ENCODE data around the gene VAT1L. TPM values are rescaled to one million over a fixed set of nuclear protein-coding genes. Genes with fewer than 3 reads are reported as not detected.

The VAT1L gene
- total and polyA plus RNA-seq, 3 donors from 2014 or later: 4.2 to 5.2 (median 4.6) TPM

DNA sequence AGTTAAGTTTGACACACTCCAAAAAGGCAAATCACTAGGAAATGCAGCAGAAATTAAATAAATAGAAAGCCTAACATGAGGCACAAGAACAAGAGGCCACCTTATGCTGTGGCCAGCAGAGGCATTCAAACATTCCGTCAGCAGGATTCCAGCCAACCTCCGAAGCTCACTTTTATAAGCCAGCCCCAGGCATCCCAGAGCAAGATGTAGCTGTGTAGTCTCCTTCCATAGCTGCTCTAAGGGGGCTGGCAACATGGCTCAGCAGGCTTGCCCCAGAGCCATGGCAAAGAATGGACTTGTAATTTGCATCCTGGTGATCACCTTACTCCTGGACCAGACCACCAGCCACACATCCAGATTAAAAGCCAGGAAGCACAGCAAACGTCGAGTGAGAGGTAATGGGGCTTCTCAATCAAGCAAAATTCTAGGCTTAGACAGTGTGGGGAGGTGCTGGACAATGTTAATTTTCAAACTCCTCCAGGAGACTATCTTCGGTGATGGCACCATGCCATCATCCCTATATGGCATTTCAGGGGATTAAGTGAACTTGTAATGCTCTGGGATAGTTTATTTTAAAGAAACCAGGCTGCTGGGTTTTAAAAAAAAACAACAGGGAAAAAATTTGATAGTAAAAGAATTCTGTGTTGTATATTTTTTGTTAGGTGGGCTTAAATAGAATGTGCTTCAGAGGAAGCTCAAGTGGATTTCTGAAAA is 234.1 kb downstream of the VAT1L start, which contains the start of gene CLEC3A:
Gene CLEC3A, plus strand, starts transcription at position 202 of the 714 bp plus-strand sequence. Its CDS starts 79 bp downstream, at position 281.
- TF ChIP-seq, protein P1, sequence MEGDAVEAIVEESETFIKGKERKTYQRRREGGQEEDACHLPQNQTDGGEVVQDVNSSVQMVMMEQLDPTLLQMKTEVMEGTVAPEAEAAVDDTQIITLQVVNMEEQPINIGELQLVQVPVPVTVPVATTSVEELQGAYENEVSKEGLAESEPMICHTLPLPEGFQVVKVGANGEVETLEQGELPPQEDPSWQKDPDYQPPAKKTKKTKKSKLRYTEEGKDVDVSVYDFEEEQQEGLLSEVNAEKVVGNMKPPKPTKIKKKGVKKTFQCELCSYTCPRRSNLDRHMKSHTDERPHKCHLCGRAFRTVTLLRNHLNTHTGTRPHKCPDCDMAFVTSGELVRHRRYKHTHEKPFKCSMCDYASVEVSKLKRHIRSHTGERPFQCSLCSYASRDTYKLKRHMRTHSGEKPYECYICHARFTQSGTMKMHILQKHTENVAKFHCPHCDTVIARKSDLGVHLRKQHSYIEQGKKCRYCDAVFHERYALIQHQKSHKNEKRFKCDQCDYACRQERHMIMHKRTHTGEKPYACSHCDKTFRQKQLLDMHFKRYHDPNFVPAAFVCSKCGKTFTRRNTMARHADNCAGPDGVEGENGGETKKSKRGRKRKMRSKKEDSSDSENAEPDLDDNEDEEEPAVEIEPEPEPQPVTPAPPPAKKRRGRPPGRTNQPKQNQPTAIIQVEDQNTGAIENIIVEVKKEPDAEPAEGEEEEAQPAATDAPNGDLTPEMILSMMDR (IDR thresholded peaks at IDR 0.05): no peak
- no peak for TF ChIP-seq POLR2A (IDR thresholded peaks at IDR 0.05)
- Histone ChIP-seq H3K36me3 (ENCODE audit: low read depth, missing control alignments) (no peaks in the 10 kb centered on the region), H3K27ac (no peak within 1 kb of the TSS), H3K4me1 (no peaks in the 10 kb centered on the region), H3K27me3 (no peaks in the 10 kb centered on the region), H3K9me3 (no peaks in the 10 kb centered on the region), H3K4me3 (no peak within 1 kb of the TSS)
- WGBS, 2 donors: 54% methylated on average over 5 of the region's 5 CpGs
- intact Hi-C loops (cut with DNase I; ENCODE audit: low total_unique reads): no loop called here
- no peak for DNase-seq

DNA sequence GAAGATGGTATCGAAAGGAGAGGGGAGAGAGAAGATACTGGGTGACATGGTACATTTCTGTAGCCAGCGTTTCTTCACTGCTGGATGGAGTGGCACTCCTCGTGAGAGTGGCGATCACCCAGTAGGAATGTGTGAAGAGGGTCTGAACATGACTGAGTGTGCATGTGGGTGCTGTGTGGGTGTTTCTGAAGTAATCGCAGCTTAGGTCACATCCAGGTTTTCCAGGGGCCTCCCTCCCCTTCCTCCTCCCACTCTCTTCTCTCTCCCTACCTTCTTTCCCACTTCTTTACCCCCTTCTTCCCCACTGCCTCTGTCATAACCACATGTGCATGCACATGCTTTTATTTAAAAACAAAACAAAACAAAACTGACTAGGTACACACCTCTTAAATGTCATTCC is 235.8 kb downstream of the VAT1L start:
- no peak for DNase-seq
- WGBS, 2 donors: 81 to 83% methylated on average over 5 of the region's 5 CpGs

DNA sequence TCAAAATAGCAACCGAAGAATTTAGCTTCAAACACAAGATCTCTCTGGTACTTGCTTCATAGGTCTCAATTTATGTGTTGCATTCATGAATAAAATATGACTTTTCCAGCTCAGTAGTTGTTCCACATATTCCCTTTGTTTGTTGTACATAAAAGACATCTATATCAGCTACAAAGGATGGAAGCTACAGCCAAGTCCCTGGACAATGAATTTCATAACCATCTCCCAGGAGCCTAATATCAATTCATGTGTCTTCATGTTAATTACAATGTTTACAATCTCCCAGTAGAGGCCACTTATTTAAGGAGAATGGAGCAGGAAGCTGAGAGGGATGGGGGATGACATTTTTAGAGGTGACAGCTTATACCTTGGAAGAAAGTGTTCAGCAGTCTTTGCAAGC is 237.3 kb downstream of the VAT1L start:
- Histone ChIP-seq H3K27ac (no peak overlapping the region), H3K9me3 (no peaks in the 10 kb centered on the region), H3K36me3 (ENCODE audit: low read depth, missing control alignments) (no peaks in the 10 kb centered on the region), H3K4me3 (no peak overlapping the region), H3K4me1 (no peaks in the 10 kb centered on the region), H3K27me3 (no peaks in the 10 kb centered on the region)
- WGBS, 2 donors: 86 to 97% methylated on average over 1 of the region's 1 CpG
- intact Hi-C loops (cut with DNase I; ENCODE audit: low total_unique reads): no loop called here
- no peak for TF ChIP-seq POLR2A (IDR thresholded peaks at IDR 0.05)
- TF ChIP-seq, protein P1 (IDR thresholded peaks at IDR 0.05): no peak
- no peak for DNase-seq

More for the DNA sequence above, 235.8 kb downstream of the VAT1L start:
- Histone ChIP-seq H3K36me3 (ENCODE audit: low read depth, missing control alignments) (no peaks in the 10 kb centered on the region), H3K9me3 (no peaks in the 10 kb centered on the region), H3K27ac (no peak overlapping the region), H3K27me3 (no peaks in the 10 kb centered on the region), H3K4me1 (no peaks in the 10 kb centered on the region), H3K4me3 (no peak overlapping the region)
- TF ChIP-seq, protein P1 (IDR thresholded peaks at IDR 0.05): no peak
- TF ChIP-seq POLR2A (IDR thresholded peaks at IDR 0.05): no peak
- intact Hi-C loops (cut with DNase I; ENCODE audit: low total_unique reads): no loop called here

DNA sequence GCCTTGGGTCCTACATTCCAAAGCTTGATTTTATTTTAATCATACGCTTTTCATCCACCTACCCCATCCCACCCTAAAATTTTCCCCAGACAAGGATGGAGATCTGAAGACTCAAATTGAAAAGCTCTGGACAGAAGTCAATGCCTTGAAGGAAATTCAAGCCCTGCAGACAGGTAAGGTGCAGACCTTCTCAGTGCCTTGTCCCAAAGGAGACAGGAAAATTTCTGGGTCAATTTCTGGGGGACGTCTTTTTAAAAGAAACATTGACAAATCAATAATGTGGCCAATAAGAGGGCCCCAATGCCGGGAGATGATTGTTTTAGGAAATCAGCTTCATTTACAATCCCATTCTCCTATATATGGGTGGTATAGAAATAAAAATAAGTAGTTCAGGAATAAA is 239.7 kb downstream of the VAT1L start:
- intact Hi-C loops (cut with DNase I; ENCODE audit: low total_unique reads): no loop called here
- Histone ChIP-seq H3K4me1 (no peaks in the 10 kb centered on the region), H3K4me3 (no peak overlapping the region), H3K27ac (no peak overlapping the region), H3K9me3 (no peaks in the 10 kb centered on the region), H3K27me3 (no peaks in the 10 kb centered on the region), H3K36me3 (ENCODE audit: low read depth, missing control alignments) (no peaks in the 10 kb centered on the region)
- no peak for DNase-seq
- TF ChIP-seq, protein P1 (IDR thresholded peaks at IDR 0.05): no peak
- no peak for TF ChIP-seq POLR2A (IDR thresholded peaks at IDR 0.05)
- 45 to 68% methylated on average over 3 of the region's 3 CpGs for WGBS, 2 donors

Other genes starting within 250 kb of the VAT1L start
- gene NUDT7, start 66.0 kb upstream of the VAT1L start, total RNA-seq: 10 to 100 TPM; 10.4 to 13.2 TPM
- 18.6 TPM for gene NUDT7, start 66.0 kb upstream of the VAT1L start, polyA plus RNA-seq (ENCODE audit: insufficient read depth, low read depth, low replicate concordance)
- under 1 TPM; 0.55 to 0.74 TPM for gene CLEC3A, start 234.0 kb downstream of the VAT1L start, total RNA-seq
- not detected for gene CLEC3A, start 234.0 kb downstream of the VAT1L start, polyA plus RNA-seq (ENCODE audit: insufficient read depth, low read depth, low replicate concordance)

Data from testis (tissue), 3 donors.